PC-9 (cell line): ENCODE data around the gene FCRLB. TPM values are rescaled to one million over a fixed set of nuclear protein-coding genes. Genes with fewer than 3 reads are reported as not detected.
A peak's percentile ranks its signal among the peaks of the same experiment; 100 is the strongest.

Experiments used
- BruUV-seq: library from RNA; stranded (reverse); fragments of 400-500 nt; replicated peaks from 2 replicates; lab custom pipeline; 2021; lab: Mats Ljungman, UMichigan
- CTCF ChIA-PET: fragments of 300-600 bp; sonication (Branson Sonifier 250); formaldehyde crosslinking; loops from one replicate; lab custom pipeline; 2022; ENCODE audit warnings: antibody characterized with exemption; lab: Charles Lee
- POLR2A ChIA-PET: fragments of 300-600 bp; sonication (Branson Sonifier 250); formaldehyde crosslinking; loops from one replicate; lab custom pipeline; 2022; ENCODE audit warnings: antibody characterized with exemption; ENCODE audit not compliant: unreplicated experiment; lab: Charles Lee
- DNase-seq, 2 experiments: peaks; one replicate each; pipeline versions ENCODE4 v3.0.0 to v3.0.0-alpha.2; 2015 to 2022; ENCODE audit warnings: mixed read lengths in 1 of 2
- H2AFZ ChIP-seq: fragments of 200-600 bp; sonication (generic); 2 replicates; pipeline ENCODE4 v1.8.1; 2017; ENCODE audit warnings: antibody characterized with exemption
- H3F3A ChIP-seq: fragments of 200-600 bp; sonication (generic); 2 replicates; pipeline ENCODE4 v1.8.1; 2017; ENCODE audit warnings: antibody characterized with exemption, mild to moderate bottlenecking, low read depth; ENCODE audit not compliant: insufficient read depth
- H3K27ac ChIP-seq: fragments of 200-600 bp; sonication (generic); 2 replicates; pipeline ENCODE4 v1.6.1; 2016; ENCODE audit warnings: mixed run types
- H3K27me3 ChIP-seq: fragments of 200-600 bp; sonication (generic); 2 replicates; pipeline ENCODE4 v1.6.1; 2016; ENCODE audit warnings: low read depth, mixed run types; ENCODE audit not compliant: insufficient read depth
- H3K36me3 ChIP-seq: fragments of 200-600 bp; sonication (generic); 2 replicates; pipeline ENCODE4 v1.6.1; 2016; ENCODE audit warnings: low read depth, mixed run types
- H3K4me1 ChIP-seq: fragments of 200-600 bp; sonication (generic); replicated peaks from 2 replicates; pipeline ENCODE4 v1.6.1; 2016; ENCODE audit warnings: mixed run types; ENCODE audit not compliant: insufficient read depth
- H3K4me2 ChIP-seq: fragments of 200-600 bp; sonication (generic); 2 replicates; pipeline ENCODE4 v1.6.1; 2017; ENCODE audit warnings: mixed run types
- H3K4me3 ChIP-seq: fragments of 200-600 bp; sonication (generic); 2 replicates; pipeline ENCODE4 v1.6.1; 2016; ENCODE audit warnings: mixed run types
- H3K79me2 ChIP-seq: fragments of 200-600 bp; sonication (generic); 2 replicates; pipeline ENCODE4 v1.6.1; 2017; ENCODE audit warnings: low read depth, mixed run types
- H3K9me2 ChIP-seq: fragments of 200-600 bp; sonication (generic); 2 replicates; pipeline ENCODE4 v1.8.1; 2017; ENCODE audit warnings: mild to moderate bottlenecking; ENCODE audit not compliant: insufficient read depth
- H3K9me3 ChIP-seq: fragments of 200-600 bp; sonication (generic); 2 replicates; pipeline ENCODE4 v1.8.1; 2016; ENCODE audit warnings: low read depth; ENCODE audit not compliant: insufficient read depth
- H4K20me1 ChIP-seq: fragments of 200-600 bp; sonication (generic); 2 replicates; pipeline ENCODE4 v1.8.1; 2017; ENCODE audit not compliant: insufficient read depth
- EZH2 ChIP-seq: fragments of 200-600 bp; sonication (generic); IDR thresholded peaks from 2 replicates; pipeline ENCODE4 v1.8.0; 2017; ENCODE audit warnings: antibody characterized with exemption, low read depth
- intact Hi-C: fragments of 100-400 bp; cut with micrococcal nuclease; formaldehyde crosslinking; loops from one replicate; pipeline ENCODE4 v1.10.0; 2022; ENCODE audit not compliant: unreplicated experiment
- total RNA-seq: library from RNA; stranded (reverse); gene quantifications from 2 replicates; pipeline ENCODE4 v1.2.3, GENCODE V29; 2021
- TF ChIP-seq, protein P1 (sequence below): fragments of 200-600 bp; sonication (generic); conservative IDR thresholded peaks from 2 replicates; pipeline ENCODE4 v1.6.1; 2017; ENCODE audit warnings: mixed run types, antibody characterized with exemption, mild to moderate bottlenecking, moderate library complexity

Gene FCRLB
- total RNA-seq, 1 experiment from 2014 or later, result 1.0 TPM

GRCh38 chr1:161747801-161748200, 26.5 kb downstream of the FCRLB start:
- no peak overlapping the region for H3K4me2 ChIP-seq
- no TSS peak for BruUV-seq
- no peaks in the 10 kb centered on the region for H3K9me3 ChIP-seq
- H3K27ac ChIP-seq, result no peak overlapping the region
- no peak for DNase-seq
- 0 out of 2 replicates have a peak, but pooled peaks cover 5% of the 10 kb centered on the region for H4K20me1 ChIP-seq
- peaks cover 23% of the 10 kb centered on the region for H3K4me1 ChIP-seq
- peaks cover 11% of the 10 kb centered on the region; the same call in 1 of the 2 replicates for H3K36me3 ChIP-seq
- intact Hi-C loops, result loop anchor here (2.0 to 10.0 kb wide), 2 partner anchors 21 to 353 kb away; no protein-coding TSS in a partner anchor
- peaks cover 35% of the 10 kb centered on the region for H3K79me2 ChIP-seq
- ChIA-PET POLR2A (no interaction called here), CTCF (no interaction called here)
- TF ChIP-seq EZH2, result no peak
- TF ChIP-seq, protein P1, sequence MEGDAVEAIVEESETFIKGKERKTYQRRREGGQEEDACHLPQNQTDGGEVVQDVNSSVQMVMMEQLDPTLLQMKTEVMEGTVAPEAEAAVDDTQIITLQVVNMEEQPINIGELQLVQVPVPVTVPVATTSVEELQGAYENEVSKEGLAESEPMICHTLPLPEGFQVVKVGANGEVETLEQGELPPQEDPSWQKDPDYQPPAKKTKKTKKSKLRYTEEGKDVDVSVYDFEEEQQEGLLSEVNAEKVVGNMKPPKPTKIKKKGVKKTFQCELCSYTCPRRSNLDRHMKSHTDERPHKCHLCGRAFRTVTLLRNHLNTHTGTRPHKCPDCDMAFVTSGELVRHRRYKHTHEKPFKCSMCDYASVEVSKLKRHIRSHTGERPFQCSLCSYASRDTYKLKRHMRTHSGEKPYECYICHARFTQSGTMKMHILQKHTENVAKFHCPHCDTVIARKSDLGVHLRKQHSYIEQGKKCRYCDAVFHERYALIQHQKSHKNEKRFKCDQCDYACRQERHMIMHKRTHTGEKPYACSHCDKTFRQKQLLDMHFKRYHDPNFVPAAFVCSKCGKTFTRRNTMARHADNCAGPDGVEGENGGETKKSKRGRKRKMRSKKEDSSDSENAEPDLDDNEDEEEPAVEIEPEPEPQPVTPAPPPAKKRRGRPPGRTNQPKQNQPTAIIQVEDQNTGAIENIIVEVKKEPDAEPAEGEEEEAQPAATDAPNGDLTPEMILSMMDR, result no peak
- H2AFZ ChIP-seq, result no peak overlapping the region
- H3K4me3 ChIP-seq, result no peak overlapping the region
- no peaks in the 10 kb centered on the region for H3K9me2 ChIP-seq
- H3K27me3 ChIP-seq, result no peaks in the 10 kb centered on the region
- no peaks in the 10 kb centered on the region for H3F3A ChIP-seq

GRCh38 chr1:161749509-161750407, 28.4 kb downstream of the FCRLB start, which contains the start of gene DUSP12:
TSS of gene DUSP12 (plus strand) at chr1:161749786. CDS start at chr1:161749802, 16 bp downstream.
- intact Hi-C loops, result loop anchor here (2.0 to 10.0 kb wide), 3 partner anchors 23 to 355 kb away; no protein-coding TSS in a partner anchor
- Histone ChIP-seq H2AFZ (peak within 1 kb of the TSS; percentile 95), H3K4me3 (peak within 1 kb of the TSS; percentile 76), H3K9me2 (no peaks in the 10 kb centered on the region), H3K36me3 (peaks cover 21% of the 10 kb centered on the region), H3K79me2 (peaks cover 35% of the 10 kb centered on the region), H3K9me3 (no peaks in the 10 kb centered on the region), H3K4me1 (peaks cover 18% of the 10 kb centered on the region), H4K20me1 (0 out of 2 replicates have a peak, but pooled peaks cover 5% of the 10 kb centered on the region), H3F3A (no peaks in the 10 kb centered on the region), H3K27me3 (no peaks in the 10 kb centered on the region), H3K27ac (peak within 1 kb of the TSS; percentile 83), H3K4me2 (peak within 1 kb of the TSS; percentile 89)
- peak; percentile 89 to 90 for DNase-seq
- ChIA-PET CTCF (interaction anchor here (0.6 to 1.0 kb wide), 3 partner anchors 17 to 1378 kb away, joined by 3 to 11 read pairs (median 3); partner anchors contain the start of gene ATF6), POLR2A (interaction anchor here (0.5 to 0.7 kb wide), 6 partner anchors 8 to 613 kb away, joined by 3 to 13 read pairs (median 6); no protein-coding TSS in a partner anchor)
- TSS peak; percentile 44 for BruUV-seq
- no peak for TF ChIP-seq EZH2
- TF ChIP-seq, protein P1, result peak; percentile 33; the same call in 1 of the 2 replicates

DNA sequence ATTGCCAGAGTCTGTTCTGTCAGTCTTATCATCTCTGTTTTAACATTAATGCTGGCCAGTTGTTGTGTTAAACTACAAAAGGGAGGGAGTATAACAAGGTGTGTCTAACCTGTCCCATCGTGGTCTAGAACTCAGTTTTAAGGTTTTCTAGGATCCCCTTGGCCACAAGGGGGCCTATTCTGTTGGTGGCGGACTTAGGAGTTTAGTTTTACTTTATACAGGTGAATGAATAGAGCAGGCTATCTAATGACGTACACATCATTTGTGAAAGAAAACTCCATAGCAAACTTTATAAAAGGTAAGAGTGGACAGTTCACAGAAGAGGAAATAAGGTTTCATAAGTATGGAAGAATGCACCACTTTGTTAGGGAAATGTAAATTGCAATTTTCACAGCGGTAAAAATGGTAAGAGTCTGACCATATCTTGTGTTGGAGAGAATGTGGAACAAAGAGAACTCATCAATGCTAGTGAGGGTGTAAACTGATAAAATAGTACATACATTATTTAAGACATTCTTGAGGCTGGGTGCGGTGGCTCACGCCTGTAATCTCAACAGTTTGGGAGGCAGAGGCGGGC, 42.3 kb downstream of the FCRLB start:
- no peaks in the 10 kb centered on the region for H3K9me3 ChIP-seq
- DNase-seq, result no peak
- H3K27ac ChIP-seq, result 0 out of 2 replicates have a peak overlapping the region, but pooled peaks have one; percentile 90
- H2AFZ ChIP-seq, result no peak overlapping the region
- POLR2A ChIA-PET, result no interaction called here
- H3K4me3 ChIP-seq, result no peak overlapping the region
- H4K20me1 ChIP-seq, result 0 out of 2 replicates have a peak, but pooled peaks cover 1% of the 10 kb centered on the region
- no peaks in the 10 kb centered on the region for H3K36me3 ChIP-seq
- peak overlapping the region; percentile 90 for H3K4me2 ChIP-seq
- peaks cover 14% of the 10 kb centered on the region; the same call in 1 of the 2 replicates for H3F3A ChIP-seq
- TF ChIP-seq EZH2, result no peak
- TF ChIP-seq, protein P1, result peak; percentile 71
- BruUV-seq, result no TSS peak
- H3K4me1 ChIP-seq, result peaks cover 11% of the 10 kb centered on the region
- intact Hi-C loops, result loop anchor here (10.0 kb wide), 1 partner anchor 539 kb away; the partner anchor contains the start of genes APOA2 and TOMM40L
- no peaks in the 10 kb centered on the region for H3K9me2 ChIP-seq
- CTCF ChIA-PET, result interaction anchor here (0.7 kb wide), 1 partner anchor 633 kb away, joined by 8 read pairs; no protein-coding TSS in a partner anchor
- no peaks in the 10 kb centered on the region for H3K27me3 ChIP-seq
- peaks cover 30% of the 10 kb centered on the region for H3K79me2 ChIP-seq
